ENCODE measurements around the gene RNF26.

The RNF26 gene

GRCh38 chr11:119336744-119337469 is 2.6 kb downstream of the RNF26 start:
- DNase-seq (ENCODE audit: low read depth in 2 of 2) = no peak

- DNase-seq (ENCODE audit: low read depth in 2 of 2) = no peak
These were observed 3.4 kb downstream of the RNF26 start for GRCh38 chr11:119337581-119338317.

GRCh38 chr11:119338318-119338890 is 4.1 kb downstream of the RNF26 start:
- DNase-seq (ENCODE audit: low read depth in 2 of 2) = peak; percentile 51 to 54

GRCh38 chr11:119338965-119339588 is 4.8 kb downstream of the RNF26 start:
- DNase-seq (ENCODE audit: low read depth in 2 of 2) = no peak

- DNase-seq (ENCODE audit: low read depth in 2 of 2) = peak in 1 of 2 donors; percentile 49
These were observed 5.4 kb downstream of the RNF26 start for GRCh38 chr11:119339589-119340334.

- DNase-seq (ENCODE audit: low read depth in 2 of 2) = no peak
These were observed 6.3 kb downstream of the RNF26 start, which contains the start of gene C1QTNF5 for GRCh38 chr11:119340335-119341221. Gene C1QTNF5 (minus strand): TSS chr11:119340883. CDS start chr11:119340397, 486 bp downstream.

- no peak for DNase-seq (ENCODE audit: low read depth in 2 of 2)
These were observed 7.1 kb downstream of the RNF26 start for GRCh38 chr11:119341222-119342022.

GRCh38 chr11:119342023-119342300 is 7.6 kb downstream of the RNF26 start:
- no peak for DNase-seq (ENCODE audit: low read depth in 2 of 2)

GRCh38 chr11:119342362-119343130 is 8.2 kb downstream of the RNF26 start:
- DNase-seq (ENCODE audit: low read depth in 2 of 2) = no peak

GRCh38 chr11:119343726-119344125 is 9.4 kb downstream of the RNF26 start:
- DNase-seq (ENCODE audit: low read depth in 2 of 2) = no peak

- DNase-seq (ENCODE audit: low read depth in 2 of 2) = no peak
These were observed 10.1 kb downstream of the RNF26 start for GRCh38 chr11:119344291-119345010.

GRCh38 chr11:119345685-119346084 is 11.4 kb downstream of the RNF26 start:
- no peak for DNase-seq (ENCODE audit: low read depth in 2 of 2)

- DNase-seq (ENCODE audit: low read depth in 2 of 2) = no peak
These were observed 12.3 kb downstream of the RNF26 start, which contains the start of gene MFRP for GRCh38 chr11:119346605-119347004. Gene MFRP (minus strand): TSS chr11:119346705. CDS start chr11:119346513, 192 bp downstream.

GRCh38 chr11:119347242-119347641 is 12.9 kb downstream of the RNF26 start:
- no peak for DNase-seq (ENCODE audit: low read depth in 2 of 2)

GRCh38 chr11:119347940-119348605 is 13.7 kb downstream of the RNF26 start:
- DNase-seq (ENCODE audit: low read depth in 2 of 2) = no peak

GRCh38 chr11:119350302-119350701 is 16.0 kb downstream of the RNF26 start:
- DNase-seq (ENCODE audit: low read depth in 2 of 2) = no peak

GRCh38 chr11:119351232-119351631 is 16.9 kb downstream of the RNF26 start:
- DNase-seq (ENCODE audit: low read depth in 2 of 2) = no peak

GRCh38 chr11:119352857-119353260 is 18.5 kb downstream of the RNF26 start:
- DNase-seq (ENCODE audit: low read depth in 2 of 2) = no peak

Measured in stimulated activated CD4-positive, alpha-beta T cell treated with anti-CD3 and anti-CD28 coated beads, Interleukin-4, amount 100 ng/mL, for 48 hours (primary cell).